Heart left ventricle (tissue), 16 donors: ENCODE data around the gene DMD. TPM values are rescaled to one million over a fixed set of nuclear protein-coding genes. Genes with fewer than 3 reads are reported as not detected.

Experiments used
- ATAC-seq, 4 donors: fragments of 200-7000 bp; cut with Tn5 transposase; one replicate each; pipeline ENCODE4 v1.9.1; 2020 to 2022; ENCODE audit warnings: moderate library complexity in 4 of 4, mild to moderate bottlenecking in 3 of 4, moderate number of reproducible peaks in 1 of 4
- DNase-seq, 5 donors: peaks; one replicate each; pipeline ENCODE4 v3.0.0-alpha.2; 2020
- H3K27ac ChIP-seq, 12 donors: fragments of 200-600 bp; sonication (generic) in 4 of 12; one replicate each; pipeline versions ENCODE4 v1.5.0 to v1.8.0; 2016 to 2022; ENCODE audit warnings: mild to moderate bottlenecking in 2 of 12
- H3K27me3 ChIP-seq, 9 donors: fragments of 200-600 bp; sonication (generic) in 2 of 9; one replicate each; pipeline versions ENCODE4 v1.5.1 to v1.8.0; 2016 to 2022; ENCODE audit warnings: mild to moderate bottlenecking in 3 of 9
- H3K36me3 ChIP-seq, 9 donors: fragments of 200-600 bp; sonication (generic) in 2 of 9; one replicate each; pipeline versions ENCODE4 v1.5.0 to v1.8.0; 2018 to 2022; ENCODE audit warnings: mild to moderate bottlenecking in 2 of 9
- H3K4me1 ChIP-seq, 12 donors: fragments of 200-600 bp; sonication (generic) in 4 of 12; one replicate each; pipeline versions ENCODE4 v1.5.0 to v1.8.0; 2016 to 2022; ENCODE audit warnings: mild to moderate bottlenecking in 3 of 12
- H3K4me3 ChIP-seq, 12 donors: fragments of 200-600 bp; sonication (generic) in 4 of 12; one replicate each; pipeline versions ENCODE4 v1.5.0 to v1.8.0; 2017 to 2022; ENCODE audit warnings: mild to moderate bottlenecking in 9 of 12, moderate library complexity in 4 of 12
- H3K9me3 ChIP-seq, 12 donors: fragments of 200-600 bp; sonication (generic) in 4 of 12; one replicate each; pipeline versions ENCODE4 v1.5.0 to v1.8.0; 2016 to 2022; ENCODE audit warnings: mild to moderate bottlenecking in 1 of 12
- POLR2A ChIP-seq, 2 donors: fragments of 450-650 bp; IDR thresholded peaks; one replicate each; pipeline ENCODE4 v1.6.1; 2017; ENCODE audit warnings: antibody characterized with exemption in 2 of 2, mild to moderate bottlenecking in 2 of 2, moderate library complexity in 2 of 2
- WGBS, 4 donors: extraction: QIAGEN DNeasy Blood & Tissue Kit in 2 of 4; methylation state at CpG; one replicate each; pipeline versions ENCODE4 v1.1.5 to v1.1.7; 2013 to 2018; 5-methylcytosine and 5-hydroxymethylcytosine counted together
- intact Hi-C, 10 donors: fragments of 100-400 bp; cut with DNase I; formaldehyde crosslinking; loops; one replicate each; pipeline versions ENCODE4 v1.11.1 to v1.14.2; 2022
- polyA plus RNA-seq, 2 donors: library from polyadenylated mRNA; stranded (reverse); fragments of 200-250 nt; gene quantifications; one replicate each; pipeline ENCODE4 v1.2.3, GENCODE V29; 2013
- total RNA-seq, 9 donors: library from RNA; depleted of rRNA in 2 of 9; stranded (reverse); fragments of >200 nt in 2 of 9; fragmentation: NEBNext Ultra II Directional in 3 of 9; extraction: Animal tissue kit (Norgen Biotek cat#: 25700) in 3 of 9; gene quantifications; one replicate each; pipeline versions ENCODE4 v1.1.0 to v1.2.4, GENCODE V29; 2016 to 2023
- TF ChIP-seq, protein P1 (sequence below), 12 donors: fragments of 200-600 bp; sonication (generic) in 4 of 12; IDR thresholded peaks; one replicate each; pipeline versions ENCODE4 v1.5.0 to v1.8.0; 2018 to 2022; ENCODE audit warnings: antibody characterized with exemption in 12 of 12, mild to moderate bottlenecking in 5 of 12
- donor health status: ischemic (EF 13 %, LVEDD 7.1; RV severe dilation, severe dysfunction).
- donor health status: healthy with polysubstance abuse.
- donor health status: DM: no; HTN: yes; CAD: no.
- donor health status: DM: no; HTN: no; CAD: no.
- donor health status: ischemic (EF 25% LVEDD 6.9; RV normal size, moderate dysfunction).
- donor health status: ischemic (EF 25% LVEDD 5.7; RV mildly dilated, moderate dysfunction).
- donor health status: healthy.
- donor health status: DM: yes; HTN: yes; CAD: no.
- donor health status: ischemic (EF 35%, LVEDD 5.7; RV mildly dilated, moderate dysfunction).
- donor health status: nonischemic (EF 11% LVEDD 7.7; RV severe dilation, severe dysfunction).
- donor health status: DM: yes; HTN: yes; CAD: no.
- donor health status: PGD.
- donor health status: ischemic (EF 29% LVEDD 5.4; RV normal size, mild dysfunction).
- donor health status: nonischemic (EF 23%, LVEDD 6.1; RV moderate dilation, normal function).

Gene DMD
- total and polyA plus RNA-seq, 11 donors = 34.7 to 236 (median 162) TPM

DNA sequence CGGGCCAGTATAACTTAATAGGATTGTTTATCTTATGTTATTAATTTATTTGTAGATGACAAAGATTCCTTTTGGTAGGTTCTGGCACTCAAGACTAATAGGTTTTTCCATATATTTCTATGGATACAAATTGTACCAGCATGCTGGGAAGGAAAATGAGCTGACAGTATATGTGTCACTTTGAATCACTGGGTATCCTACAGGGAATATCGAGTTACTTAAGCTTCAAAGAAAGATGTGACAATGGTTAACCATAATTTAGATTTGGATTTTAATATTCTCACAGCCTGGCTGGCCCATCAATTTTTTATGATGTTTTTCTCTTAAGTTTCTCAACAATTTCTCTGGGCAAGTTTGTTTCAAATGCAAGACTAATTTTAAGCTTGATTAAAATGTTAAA, 1640.7 kb downstream of the DMD start:
- ATAC-seq = no peak
- 69 to 95% (median 82%) methylated on average over 2 of the region's 2 CpGs for WGBS, 4 donors
- Histone ChIP-seq H3K27ac (no peak overlapping the region), H3K27me3 (no peaks in the 10 kb centered on the region), H3K9me3 (no peaks in the 10 kb centered on the region), H3K4me3 (no peak overlapping the region), H3K4me1 (no peaks in the 10 kb centered on the region), H3K36me3 (no peaks in the 10 kb centered on the region)
- no peak for DNase-seq
- TF ChIP-seq POLR2A (IDR thresholded peaks at IDR 0.05) = no peak
- TF ChIP-seq, protein P1, sequence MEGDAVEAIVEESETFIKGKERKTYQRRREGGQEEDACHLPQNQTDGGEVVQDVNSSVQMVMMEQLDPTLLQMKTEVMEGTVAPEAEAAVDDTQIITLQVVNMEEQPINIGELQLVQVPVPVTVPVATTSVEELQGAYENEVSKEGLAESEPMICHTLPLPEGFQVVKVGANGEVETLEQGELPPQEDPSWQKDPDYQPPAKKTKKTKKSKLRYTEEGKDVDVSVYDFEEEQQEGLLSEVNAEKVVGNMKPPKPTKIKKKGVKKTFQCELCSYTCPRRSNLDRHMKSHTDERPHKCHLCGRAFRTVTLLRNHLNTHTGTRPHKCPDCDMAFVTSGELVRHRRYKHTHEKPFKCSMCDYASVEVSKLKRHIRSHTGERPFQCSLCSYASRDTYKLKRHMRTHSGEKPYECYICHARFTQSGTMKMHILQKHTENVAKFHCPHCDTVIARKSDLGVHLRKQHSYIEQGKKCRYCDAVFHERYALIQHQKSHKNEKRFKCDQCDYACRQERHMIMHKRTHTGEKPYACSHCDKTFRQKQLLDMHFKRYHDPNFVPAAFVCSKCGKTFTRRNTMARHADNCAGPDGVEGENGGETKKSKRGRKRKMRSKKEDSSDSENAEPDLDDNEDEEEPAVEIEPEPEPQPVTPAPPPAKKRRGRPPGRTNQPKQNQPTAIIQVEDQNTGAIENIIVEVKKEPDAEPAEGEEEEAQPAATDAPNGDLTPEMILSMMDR (IDR thresholded peaks at IDR 0.05) = no peak
- intact Hi-C loops = no loop called here

DNA sequence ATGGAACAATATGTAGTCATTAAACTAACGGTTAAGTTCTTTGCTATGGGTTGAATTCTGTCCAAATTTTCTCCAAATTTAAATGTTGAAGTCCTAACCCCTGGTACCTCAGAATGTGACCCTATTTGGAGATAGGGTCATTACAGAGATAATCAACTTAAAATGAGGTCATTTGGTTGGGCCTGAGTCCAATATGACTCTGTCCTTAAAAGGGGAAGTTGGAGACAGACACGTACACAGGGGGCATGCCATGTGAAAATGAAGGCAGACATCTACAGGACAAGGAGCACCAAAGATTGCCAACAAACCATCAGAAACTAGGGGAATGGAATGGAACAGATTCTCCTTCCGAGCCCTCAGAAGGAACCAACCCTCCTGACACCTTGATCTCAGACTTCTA, 1647.6 kb downstream of the DMD start:
- H3K9me3 ChIP-seq = no peaks in the 10 kb centered on the region
- 49 to 65% (median 53%) methylated on average over 3 of the region's 3 CpGs for WGBS, 4 donors
- H3K36me3 ChIP-seq = no peaks in the 10 kb centered on the region
- H3K27ac ChIP-seq = no peak overlapping the region
- no peak overlapping the region for H3K4me3 ChIP-seq
- TF ChIP-seq, protein P1 (IDR thresholded peaks at IDR 0.05) = no peak
- no peak for TF ChIP-seq POLR2A (IDR thresholded peaks at IDR 0.05)
- intact Hi-C loops = no loop called here
- DNase-seq (no peak), ATAC-seq (peak in 2 of 4 donors; percentile 22 to 26)
- H3K4me1 ChIP-seq = no peaks in the 10 kb centered on the region
- H3K27me3 ChIP-seq = no peaks in the 10 kb centered on the region

DNA sequence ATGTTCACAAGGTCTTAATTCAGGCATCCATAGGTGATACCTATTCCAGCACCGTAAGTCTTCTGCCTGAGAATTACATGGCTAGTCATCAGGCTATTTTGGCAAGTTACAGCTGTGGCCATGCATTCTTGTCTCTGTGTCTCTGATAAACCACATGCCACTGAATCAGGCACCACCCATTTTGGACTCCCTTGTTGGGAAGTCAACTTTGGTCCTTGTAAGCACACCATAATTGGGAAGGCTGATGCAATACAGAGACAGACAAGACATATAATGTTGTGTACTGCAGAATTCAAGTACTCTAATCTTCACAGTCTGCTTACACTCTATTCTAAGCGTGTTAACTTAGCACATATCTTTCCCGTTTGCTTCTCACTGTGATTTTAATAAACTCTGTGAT, 1655.8 kb downstream of the DMD start:
- DNase-seq (peak in 2 of 5 donors; percentile 5 to 19), ATAC-seq (peak; percentile 78 to 96 (median 86))
- Histone ChIP-seq H3K4me1 (peaks cover 0 to 5% (median 0%) of the 10 kb centered on the region in 12 donors), H3K27ac (peak overlapping the region in 4 of 12 donors; percentile 34 to 68 (median 46)), H3K27me3 (no peaks in the 10 kb centered on the region), H3K4me3 (no peak overlapping the region), H3K9me3 (no peaks in the 10 kb centered on the region), H3K36me3 (no peaks in the 10 kb centered on the region)
- intact Hi-C loops = no loop called here
- TF ChIP-seq POLR2A (IDR thresholded peaks at IDR 0.05) = no peak
- 56 to 69% (median 65%) methylated on average over 3 of the region's 3 CpGs for WGBS, 4 donors

DNA sequence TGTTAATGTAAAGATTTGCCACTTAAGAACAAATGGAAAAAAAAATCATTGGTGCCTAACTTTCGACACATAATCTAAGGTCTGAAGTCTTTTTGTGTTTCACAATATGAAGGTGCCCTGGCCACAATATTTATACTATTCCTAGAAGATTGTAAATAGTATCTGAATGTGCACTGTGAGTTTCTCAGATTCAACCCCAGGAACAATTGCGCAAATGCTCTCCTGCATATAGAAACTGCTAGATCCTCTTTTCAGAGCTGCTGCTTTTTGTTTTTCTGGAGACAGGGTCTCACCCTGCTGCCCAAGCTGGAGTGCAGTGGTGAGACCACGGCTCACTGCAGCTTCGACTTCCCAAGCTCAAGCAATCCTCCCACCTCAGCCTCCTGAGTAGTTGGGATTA, 1659.4 kb downstream of the DMD start:
- DNase-seq (no peak), ATAC-seq (no peak)
- 83 to 95% (median 88%) methylated on average over 4 of the region's 4 CpGs for WGBS, 4 donors
- H3K27me3 ChIP-seq = no peaks in the 10 kb centered on the region
- H3K27ac ChIP-seq = no peak overlapping the region
- no peaks in the 10 kb centered on the region for H3K36me3 ChIP-seq
- peaks cover 0 to 5% (median 0%) of the 10 kb centered on the region in 12 donors for H3K4me1 ChIP-seq
- no peak overlapping the region for H3K4me3 ChIP-seq
- intact Hi-C loops = no loop called here
- no peak for TF ChIP-seq POLR2A (IDR thresholded peaks at IDR 0.05)
- TF ChIP-seq, protein P1 (IDR thresholded peaks at IDR 0.05) = no peak
- H3K9me3 ChIP-seq = no peaks in the 10 kb centered on the region

DNA sequence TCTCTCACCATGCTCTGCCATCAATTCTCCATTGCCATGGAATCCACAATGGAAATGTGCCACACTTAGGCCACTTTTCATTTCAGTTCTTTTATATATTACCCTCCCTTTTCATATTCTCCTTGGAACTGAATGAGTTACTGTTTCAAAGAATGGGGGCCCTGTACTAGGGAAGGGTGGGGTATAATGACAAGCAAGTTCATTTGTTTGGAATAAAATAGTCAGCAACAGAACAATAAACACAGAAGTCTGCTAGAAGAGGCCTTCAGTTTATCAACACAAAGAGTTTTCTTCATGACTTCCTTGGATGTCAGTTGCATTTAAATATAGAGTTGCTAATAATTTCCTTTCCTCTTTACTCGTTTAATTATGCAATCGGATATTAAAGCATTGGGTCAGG, 1661.2 kb downstream of the DMD start:
- WGBS, 4 donors = 56 to 73% (median 58%) methylated on average over 2 of the region's 2 CpGs
- TF ChIP-seq, protein P1 (IDR thresholded peaks at IDR 0.05) = no peak
- TF ChIP-seq POLR2A (IDR thresholded peaks at IDR 0.05) = no peak
- ATAC-seq (no peak), DNase-seq (no peak)
- H3K4me3 ChIP-seq = no peak overlapping the region
- no peaks in the 10 kb centered on the region for H3K27me3 ChIP-seq
- H3K4me1 ChIP-seq = peaks cover 0 to 3% (median 0%) of the 10 kb centered on the region in 12 donors
- H3K36me3 ChIP-seq = no peaks in the 10 kb centered on the region
- no peaks in the 10 kb centered on the region for H3K9me3 ChIP-seq
- intact Hi-C loops = no loop called here
- no peak overlapping the region for H3K27ac ChIP-seq
